Stimulated activated CD4-positive, alpha-beta T cell treated with anti-CD3 and anti-CD28 coated beads, TNF-alpha, amount 100 ng/mL, for 48 hours (primary cell): Measurements from ENCODE around the gene CHAMP1.
"Not testable (repeated sequence)": the region's sequence is repeated elsewhere in the genome, so short reads cannot be mapped to it uniquely, and the experiment has no call there.

Experiments used
- DNase-seq, 3 donors: peaks; one replicate each; pipeline ENCODE4 v3.0.0-alpha.2; 2020; ENCODE audit warnings: low read depth in 3 of 3

The CHAMP1 gene

GRCh38 chr13:114334305-114335053, 20.2 kb downstream of the CHAMP1 start:
- DNase-seq: no peak

- DNase-seq: not testable (repeated sequence)
Measured at GRCh38 chr13:114336457-114336856, 22.2 kb downstream of the CHAMP1 start.

GRCh38 chr13:114338959-114339358, 24.7 kb downstream of the CHAMP1 start:
- no peak for DNase-seq

- DNase-seq: peak in 1 of 3 donors; percentile 10
Measured at GRCh38 chr13:114339857-114340534, 25.7 kb downstream of the CHAMP1 start.

DNA sequence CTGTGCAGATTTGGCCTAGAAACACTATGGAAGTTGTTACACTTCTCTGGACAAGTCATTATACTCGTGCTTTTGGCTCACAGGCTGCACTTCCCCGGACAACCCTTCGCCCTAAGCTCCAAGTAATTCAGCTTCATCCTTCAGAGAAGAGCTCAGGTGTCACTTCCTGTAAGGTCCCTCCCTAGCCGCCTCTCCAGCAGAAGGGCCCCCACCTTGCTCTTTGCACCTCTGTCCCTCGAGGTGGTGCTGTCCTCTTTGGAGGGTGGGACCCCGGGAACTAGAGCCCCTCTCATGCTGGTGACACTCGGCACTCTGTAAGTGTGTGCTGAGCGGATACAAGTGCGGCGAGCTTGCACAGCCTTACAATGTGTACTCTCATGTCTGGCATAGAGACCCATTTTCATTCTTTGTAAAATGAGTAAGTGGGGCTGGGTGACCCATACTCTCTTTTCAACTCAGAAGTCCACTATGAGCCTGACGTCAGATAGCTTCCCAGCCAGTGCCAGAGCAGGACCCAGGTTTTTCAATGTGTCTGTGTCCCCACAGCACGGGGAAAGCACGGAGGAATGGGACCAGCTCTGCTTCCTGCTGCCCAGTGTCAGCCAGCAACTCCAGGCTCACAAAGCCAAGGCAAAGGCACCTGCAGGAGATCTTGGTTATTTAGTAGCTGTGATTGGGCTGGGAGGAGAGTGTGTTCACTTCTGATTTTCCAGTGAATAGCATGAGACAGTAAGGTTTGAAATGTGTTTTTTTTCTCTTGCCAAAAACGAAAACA, 26.9 kb downstream of the CHAMP1 start:
- no peak for DNase-seq

GRCh38 chr13:114347256-114347655, 33.0 kb downstream of the CHAMP1 start:
- not testable (repeated sequence) for DNase-seq

- peak in 1 of 3 donors; percentile 40 for DNase-seq
Measured at GRCh38 chr13:114352763-114353162, 38.5 kb downstream of the CHAMP1 start.

- not testable (repeated sequence) for DNase-seq
Measured at GRCh38 chr13:114353382-114353781, 39.1 kb downstream of the CHAMP1 start.
